Islet of Langerhans (tissue), 1 donor: ENCODE data around the gene NHERF1.

Experiments used
- FAIRE-seq: peaks from one replicate; lab custom pipeline; 2011; peaks lifted over from hg19 to GRCh38; lab: Jason Lieb, UNC

Gene NHERF1

GRCh38 chr17:74812109-74813009 is 63.9 kb downstream of the NHERF1 start:
- no peak for FAIRE-seq

GRCh38 chr17:74814453-74814852 is 66.0 kb downstream of the NHERF1 start:
- no peak for FAIRE-seq

- FAIRE-seq = no peak
Observed at GRCh38 chr17:74815067-74815466, 66.6 kb downstream of the NHERF1 start.

GRCh38 chr17:74815550-74816370 is 67.3 kb downstream of the NHERF1 start:
- FAIRE-seq = no peak

- FAIRE-seq = no peak
Observed at GRCh38 chr17:74816905-74817620, 68.6 kb downstream of the NHERF1 start.

GRCh38 chr17:74818291-74818938 is 70.0 kb downstream of the NHERF1 start:
- FAIRE-seq = no peak
